ENCODE results near the gene GBGT1. TPM values are rescaled to one million over a fixed set of nuclear protein-coding genes. Genes with fewer than 3 reads are reported as not detected.

GBGT1 gene
- total RNA-seq, 1 experiment from 2014 or later = 1.8 TPM

DNA sequence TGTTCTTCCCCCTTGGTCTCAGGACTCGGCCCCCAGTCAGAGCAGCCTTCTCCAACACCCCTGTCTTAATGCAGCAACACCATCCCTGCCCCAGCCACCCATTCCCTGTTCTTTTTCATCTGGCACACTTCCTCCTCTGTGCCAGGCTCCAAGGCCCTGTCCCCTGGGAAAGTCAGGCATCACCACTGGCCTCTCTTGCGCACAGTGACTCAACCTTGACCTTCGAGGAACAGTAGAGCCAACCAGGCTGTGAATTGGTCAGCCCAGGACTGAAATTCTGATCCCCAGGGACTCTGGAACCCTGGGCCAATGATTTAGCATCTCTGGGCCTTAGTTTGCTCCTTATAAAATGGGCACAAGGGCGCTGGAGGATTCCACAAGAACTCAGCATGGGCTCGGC is 32.2 kb downstream of the GBGT1 start:
- no peak for ATAC-seq
- intact Hi-C loops (cut with micrococcal nuclease; ENCODE audit: unreplicated experiment) (no loop called here), in situ Hi-C loops (cut with HindIII; ENCODE audit: low pct_unique_long_range_greater_than_20kb, low sequenced_read_pairs) (no loop called here)
- ChIA-PET CTCF (no interaction called here), POLR2A (no interaction called here)
- Histone ChIP-seq H3K27me3 (ENCODE audit: control insufficient read depth, insufficient read depth, low read length) (no peaks in the 10 kb centered on the region), H3K4me3 (ENCODE audit: low read depth in 2 of 2, low read length in 2 of 2) (no peak overlapping the region), H3K27ac (ENCODE audit: low read length) (no peak overlapping the region), H3K36me3 (ENCODE audit: control insufficient read depth, insufficient read depth, low read length) (no peaks in the 10 kb centered on the region), H3K9me3 (ENCODE audit: control insufficient read depth, insufficient read depth, low read depth, low read length) (no peaks in the 10 kb centered on the region), H3K4me1 (ENCODE audit: control insufficient read depth, insufficient read depth, low read length) (peaks cover 42% of the 10 kb centered on the region)
- DNase-seq (ENCODE audit: low read depth, low spot score) = no peak
- TF ChIP-seq SIN3A (IDR thresholded peaks at IDR 0.05; ENCODE audit: borderline replicate concordance, insufficient read depth, low read depth, low read length) (no peak), POLR2AphosphoS5 (IDR thresholded peaks at IDR 0.05; ENCODE audit: low read depth, low read length) (no peak), TCF7L2 (IDR thresholded peaks at IDR 0.05; ENCODE audit: low read depth, low read length) (no peak)
- TF ChIP-seq, protein P1, sequence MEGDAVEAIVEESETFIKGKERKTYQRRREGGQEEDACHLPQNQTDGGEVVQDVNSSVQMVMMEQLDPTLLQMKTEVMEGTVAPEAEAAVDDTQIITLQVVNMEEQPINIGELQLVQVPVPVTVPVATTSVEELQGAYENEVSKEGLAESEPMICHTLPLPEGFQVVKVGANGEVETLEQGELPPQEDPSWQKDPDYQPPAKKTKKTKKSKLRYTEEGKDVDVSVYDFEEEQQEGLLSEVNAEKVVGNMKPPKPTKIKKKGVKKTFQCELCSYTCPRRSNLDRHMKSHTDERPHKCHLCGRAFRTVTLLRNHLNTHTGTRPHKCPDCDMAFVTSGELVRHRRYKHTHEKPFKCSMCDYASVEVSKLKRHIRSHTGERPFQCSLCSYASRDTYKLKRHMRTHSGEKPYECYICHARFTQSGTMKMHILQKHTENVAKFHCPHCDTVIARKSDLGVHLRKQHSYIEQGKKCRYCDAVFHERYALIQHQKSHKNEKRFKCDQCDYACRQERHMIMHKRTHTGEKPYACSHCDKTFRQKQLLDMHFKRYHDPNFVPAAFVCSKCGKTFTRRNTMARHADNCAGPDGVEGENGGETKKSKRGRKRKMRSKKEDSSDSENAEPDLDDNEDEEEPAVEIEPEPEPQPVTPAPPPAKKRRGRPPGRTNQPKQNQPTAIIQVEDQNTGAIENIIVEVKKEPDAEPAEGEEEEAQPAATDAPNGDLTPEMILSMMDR (IDR thresholded peaks at IDR 0.05) = no peak
- TF ChIP-seq, protein P2, sequence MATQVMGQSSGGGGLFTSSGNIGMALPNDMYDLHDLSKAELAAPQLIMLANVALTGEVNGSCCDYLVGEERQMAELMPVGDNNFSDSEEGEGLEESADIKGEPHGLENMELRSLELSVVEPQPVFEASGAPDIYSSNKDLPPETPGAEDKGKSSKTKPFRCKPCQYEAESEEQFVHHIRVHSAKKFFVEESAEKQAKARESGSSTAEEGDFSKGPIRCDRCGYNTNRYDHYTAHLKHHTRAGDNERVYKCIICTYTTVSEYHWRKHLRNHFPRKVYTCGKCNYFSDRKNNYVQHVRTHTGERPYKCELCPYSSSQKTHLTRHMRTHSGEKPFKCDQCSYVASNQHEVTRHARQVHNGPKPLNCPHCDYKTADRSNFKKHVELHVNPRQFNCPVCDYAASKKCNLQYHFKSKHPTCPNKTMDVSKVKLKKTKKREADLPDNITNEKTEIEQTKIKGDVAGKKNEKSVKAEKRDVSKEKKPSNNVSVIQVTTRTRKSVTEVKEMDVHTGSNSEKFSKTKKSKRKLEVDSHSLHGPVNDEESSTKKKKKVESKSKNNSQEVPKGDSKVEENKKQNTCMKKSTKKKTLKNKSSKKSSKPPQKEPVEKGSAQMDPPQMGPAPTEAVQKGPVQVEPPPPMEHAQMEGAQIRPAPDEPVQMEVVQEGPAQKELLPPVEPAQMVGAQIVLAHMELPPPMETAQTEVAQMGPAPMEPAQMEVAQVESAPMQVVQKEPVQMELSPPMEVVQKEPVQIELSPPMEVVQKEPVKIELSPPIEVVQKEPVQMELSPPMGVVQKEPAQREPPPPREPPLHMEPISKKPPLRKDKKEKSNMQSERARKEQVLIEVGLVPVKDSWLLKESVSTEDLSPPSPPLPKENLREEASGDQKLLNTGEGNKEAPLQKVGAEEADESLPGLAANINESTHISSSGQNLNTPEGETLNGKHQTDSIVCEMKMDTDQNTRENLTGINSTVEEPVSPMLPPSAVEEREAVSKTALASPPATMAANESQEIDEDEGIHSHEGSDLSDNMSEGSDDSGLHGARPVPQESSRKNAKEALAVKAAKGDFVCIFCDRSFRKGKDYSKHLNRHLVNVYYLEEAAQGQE (IDR thresholded peaks at IDR 0.05; ENCODE audit: insufficient read depth in 1 of 2, low read depth in 2 of 2, low read length in 1 of 2) = no peak
- BruUV-seq (replicated peaks) = no TSS peak

DNA sequence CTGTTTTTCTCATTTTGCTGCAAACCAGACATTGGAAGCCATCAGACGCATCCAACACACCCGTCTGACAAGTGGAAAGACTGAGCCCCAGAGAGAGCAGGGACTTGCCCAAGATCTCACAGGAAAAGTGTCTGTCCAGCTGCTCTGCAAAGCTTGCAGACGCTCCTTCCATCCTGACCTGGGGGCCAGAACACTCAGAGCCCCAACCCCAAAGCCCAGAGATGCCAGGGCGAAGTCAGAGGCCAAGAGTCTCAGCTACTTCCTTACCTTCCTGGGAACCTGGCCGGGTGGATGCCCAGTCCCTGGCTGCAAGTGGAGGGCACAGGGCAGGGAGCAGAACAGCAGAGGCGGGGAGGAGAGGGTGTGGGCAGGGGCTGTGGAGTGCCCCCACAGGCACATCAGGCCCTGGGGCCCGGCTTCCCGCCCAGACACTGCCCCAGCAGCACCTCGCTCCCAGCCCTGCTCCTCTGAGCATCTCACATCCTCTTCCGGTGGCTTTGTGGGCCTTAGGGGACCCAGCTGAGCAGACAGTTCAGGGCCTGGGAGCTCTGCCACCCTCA is 32.9 kb downstream of the GBGT1 start:
- H3K4me1 ChIP-seq (ENCODE audit: control insufficient read depth, insufficient read depth, low read length) = peaks cover 37% of the 10 kb centered on the region
- H3K27ac ChIP-seq (ENCODE audit: low read length) = no peak overlapping the region
- POLR2A ChIA-PET = no interaction called here
- BruUV-seq (replicated peaks) = no TSS peak
- in situ Hi-C loops (cut with HindIII; ENCODE audit: low pct_unique_long_range_greater_than_20kb, low sequenced_read_pairs) (no loop called here), intact Hi-C loops (cut with micrococcal nuclease; ENCODE audit: unreplicated experiment) (no loop called here)
- H3K4me3 ChIP-seq (ENCODE audit: low read depth in 2 of 2, low read length in 2 of 2) = no peak overlapping the region
- ATAC-seq (no peak), DNase-seq (ENCODE audit: low read depth, low spot score) (no peak)
- no peak for TF ChIP-seq POLR2AphosphoS5 (IDR thresholded peaks at IDR 0.05; ENCODE audit: low read depth, low read length)
- no peak for TF ChIP-seq TCF7L2 (IDR thresholded peaks at IDR 0.05; ENCODE audit: low read depth, low read length)
- no peak for TF ChIP-seq SIN3A (IDR thresholded peaks at IDR 0.05; ENCODE audit: borderline replicate concordance, insufficient read depth, low read depth, low read length)
- TF ChIP-seq, protein P1 (IDR thresholded peaks at IDR 0.05) = no peak
- TF ChIP-seq, protein P2 (IDR thresholded peaks at IDR 0.05; ENCODE audit: insufficient read depth in 1 of 2, low read depth in 2 of 2, low read length in 1 of 2) = no peak
- H3K36me3 ChIP-seq (ENCODE audit: control insufficient read depth, insufficient read depth, low read length) = no peaks in the 10 kb centered on the region
- H3K9me3 ChIP-seq (ENCODE audit: control insufficient read depth, insufficient read depth, low read depth, low read length) = no peaks in the 10 kb centered on the region
- CTCF ChIA-PET = no interaction called here
- H3K27me3 ChIP-seq (ENCODE audit: control insufficient read depth, insufficient read depth, low read length) = no peaks in the 10 kb centered on the region

All from Panc1 (cell line).